GM12878 (cell line): ENCODE measurements around the gene POU2F1. TPM values are rescaled to one million over a fixed set of nuclear protein-coding genes. Genes with fewer than 3 reads are reported as not detected.
A peak's percentile ranks its signal among the peaks of the same experiment; 100 is the strongest.

Experiments
- ATAC-seq: fragments of 200-7000 bp; cut with Tn5 transposase; 3 replicates; pipeline ENCODE4 v1.9.1; 2020; ENCODE audit warnings: mild to moderate bottlenecking, moderate library complexity
- BruUV-seq: library from RNA; stranded (reverse); fragments of 400-500 nt; replicated peaks from 2 replicates; lab custom pipeline; 2021; lab: Mats Ljungman, UMichigan
- CTCF ChIA-PET: fragments of 300-600 bp; sonication (Branson Sonifier 250); formaldehyde crosslinking; extraction: SDS; loops from one replicate; lab custom pipeline; 2021; ENCODE audit warnings: inconsistent platforms; lab: Yijun Ruan, JAX
- POLR2A ChIA-PET: fragments of 350-600 bp; formaldehyde crosslinking; extraction: SDS; loops from one replicate; lab custom pipeline; 2021; ENCODE audit warnings: inconsistent platforms; lab: Charles Lee
- RAD21 ChIA-PET: fragments of 300-600 bp; sonication (Branson Sonifier 250); formaldehyde crosslinking; loops from one replicate; lab custom pipeline; 2023; ENCODE audit warnings: antibody characterized with exemption; ENCODE audit not compliant: unreplicated experiment; lab: Charles Lee
- SMC1A ChIA-PET: fragments of 300-600 bp; sonication (Branson Sonifier 250); formaldehyde crosslinking; loops from one replicate; lab custom pipeline; 2023; ENCODE audit not compliant: unreplicated experiment, uncharacterized antibody; lab: Charles Lee
- DNase-seq: peaks from one replicate; pipeline ENCODE4 v3.0.0-alpha.2; 2011; ENCODE audit warnings: low read depth, low spot score
- FAIRE-seq: peaks from 3 replicates; lab custom pipeline; 2011; peaks lifted over from hg19 to GRCh38; lab: Jason Lieb, UNC
- H2AFZ ChIP-seq: 2 replicates; pipeline ENCODE4 v1.6.0; 2011; ENCODE audit warnings: low read depth, low read length, control low read depth; ENCODE audit not compliant: control insufficient read depth
- H3K27ac ChIP-seq: 2 replicates; pipeline ENCODE4 v1.5.1; 2011; ENCODE audit warnings: control low read depth; ENCODE audit not compliant: control insufficient read depth, insufficient read depth
- H3K27me3 ChIP-seq, 2 experiments: replicated peaks in 1 of 2; 2 replicates each; pipeline versions ENCODE4 v1.6.0 to v1.6.1; 2011; ENCODE audit warnings: low read length in 1 of 2; ENCODE audit not compliant: control insufficient read depth in 2 of 2, insufficient read depth in 2 of 2
- H3K36me3 ChIP-seq, 2 experiments: 2 replicates each; pipeline ENCODE4 v1.5.1; 2011; ENCODE audit warnings: low read length in 1 of 2; ENCODE audit not compliant: control insufficient read depth in 2 of 2, insufficient read depth in 2 of 2
- H3K4me1 ChIP-seq: 2 replicates; pipeline ENCODE4 v1.6.1; 2011; ENCODE audit warnings: mild to moderate bottlenecking, low read length, moderate library complexity, mixed read lengths; ENCODE audit not compliant: control insufficient read depth, insufficient read depth
- H3K4me2 ChIP-seq: 2 replicates; pipeline ENCODE4 v1.6.0; 2011; ENCODE audit warnings: control low read depth; ENCODE audit not compliant: control insufficient read depth, insufficient read depth
- H3K4me3 ChIP-seq: fragments of 200-600 bp; sonication (generic); 2 replicates; pipeline ENCODE4 v1.5.1; 2016
- H3K79me2 ChIP-seq: 2 replicates; pipeline ENCODE4 v1.6.0; 2011; ENCODE audit warnings: low read length; ENCODE audit not compliant: control insufficient read depth, insufficient read depth
- H3K9ac ChIP-seq: 2 replicates; pipeline ENCODE4 v1.8.0; 2011; ENCODE audit warnings: low read length, control low read depth, mixed read lengths; ENCODE audit not compliant: control insufficient read depth, insufficient read depth
- H3K9me3 ChIP-seq: replicated peaks from 3 replicates; pipeline ENCODE4 v1.5.1; 2011; ENCODE audit warnings: mild to moderate bottlenecking, low read length; ENCODE audit not compliant: control insufficient read depth, insufficient read depth
- H4K20me1 ChIP-seq: 2 replicates; pipeline ENCODE4 v1.6.0; 2011; ENCODE audit not compliant: control insufficient read depth, insufficient read depth
- ATF7 ChIP-seq: fragments of 450-650 bp; IDR thresholded peaks from 2 replicates; pipeline ENCODE4 v1.6.1; 2016; ENCODE audit warnings: low read depth, mild to moderate bottlenecking
- CUX1 ChIP-seq: IDR thresholded peaks from 2 replicates; pipeline ENCODE4 v1.6.1; 2012; ENCODE audit warnings: improper control_type of control experiment, low read depth, low read length; ENCODE audit not compliant: insufficient replicate concordance
- MTA2 ChIP-seq: fragments of 450-650 bp; IDR thresholded peaks from 2 replicates; pipeline ENCODE4 v1.6.1; 2016; ENCODE audit warnings: low read depth, mild to moderate bottlenecking, moderate library complexity
- NFYA ChIP-seq: IDR thresholded peaks from 2 replicates; pipeline ENCODE4 v1.6.1; 2011; ENCODE audit warnings: low read depth, mild to moderate bottlenecking, low read length, improper control_type of control experiment, borderline replicate concordance
- PAX5 ChIP-seq: IDR thresholded peaks from 2 replicates; pipeline ENCODE4 v1.6.1; 2011; ENCODE audit warnings: low read depth, low read length, borderline replicate concordance
- PBX3 ChIP-seq: IDR thresholded peaks from 2 replicates; pipeline ENCODE4 v1.6.1; 2011; ENCODE audit warnings: mild to moderate bottlenecking, low read depth, low read length, moderate library complexity; ENCODE audit not compliant: insufficient replicate concordance
- RAD51 ChIP-seq: fragments of 450-650 bp; IDR thresholded peaks from 2 replicates; pipeline ENCODE4 v1.6.1; 2016; ENCODE audit warnings: moderate library complexity, mild to moderate bottlenecking, inconsistent platforms
- RUNX3 ChIP-seq: IDR thresholded peaks from 2 replicates; pipeline ENCODE4 v1.6.1; 2012; ENCODE audit warnings: low read length, inconsistent platforms
- YY1 ChIP-seq: IDR thresholded peaks from 2 replicates; pipeline ENCODE4 v1.6.1; 2011; ENCODE audit warnings: low read depth, mild to moderate bottlenecking, low read length
- ZNF217 ChIP-seq: fragments of 450-650 bp; IDR thresholded peaks from 2 replicates; pipeline ENCODE4 v1.6.1; 2017; ENCODE audit warnings: antibody characterized with exemption, mild to moderate bottlenecking
- WGBS: methylation state at CpG from one replicate; pipeline ENCODE4 v1.1.6; 2016; ENCODE audit warnings: low lambda C conversion rate; ENCODE audit not compliant: insufficient replicate concordance, insufficient coverage; ENCODE audit errors: missing lambda C conversion rate; 5-methylcytosine and 5-hydroxymethylcytosine counted together
- in situ Hi-C: fragments of 300-500 bp; cut with MboI; formaldehyde crosslinking; loops from 9 replicates; pipeline ENCODE4 v1.14.3; 2018; ENCODE audit warnings: mixed read lengths
- intact Hi-C: fragments of 100-400 bp; cut with micrococcal nuclease; formaldehyde crosslinking; loops from one replicate; pipeline ENCODE4 v1.14.2; 2022; ENCODE audit not compliant: unreplicated experiment
- polyA plus RNA-seq, 11 experiments: library from polyadenylated mRNA; depleted of rRNA in 4 of 11; unstranded in 6 of 11; stranded (reverse) in 5 of 11; fragments of >200 nt; fragmentation: Nextera tagmentation in 4 of 11; fragmentation: Illumina TruSeq in 1 of 11; extraction: Ambion mirVana in 4 of 11; extraction: Trizol in 1 of 11; gene quantifications; 1 replicate in 1 of 11; 2 replicates in 10 of 11; pipeline versions ENCODE4 v1.2.1 to v1.2.3, GENCODE V29; 2011 to 2016; ENCODE audit warnings: inconsistent platforms in 2 of 11, missing spikeins in 2 of 11, low read depth in 1 of 11
- total RNA-seq, 4 experiments: library from RNA; depleted of rRNA in 3 of 4; stranded (reverse); fragments of >200 nt in 3 of 4; fragmentation: Illumina TruSeq in 1 of 4; extraction: Trizol in 1 of 4; gene quantifications; 2 replicates each; pipeline versions ENCODE4 v1.2.1 to v1.2.3, GENCODE V29; 2013 to 2021
- TF ChIP-seq, protein P1 (sequence below): fragments of 450-650 bp; IDR thresholded peaks from 2 replicates; pipeline ENCODE4 v1.6.1; 2014; ENCODE audit warnings: mild to moderate bottlenecking

The POU2F1 gene
- total and polyA plus RNA-seq, 10 of the 15 experiments (the other 5 are each of a cell fraction or from before 2014, with no cell fraction given) = 2.5 to 21.7 (median 12.5) TPM

DNA sequence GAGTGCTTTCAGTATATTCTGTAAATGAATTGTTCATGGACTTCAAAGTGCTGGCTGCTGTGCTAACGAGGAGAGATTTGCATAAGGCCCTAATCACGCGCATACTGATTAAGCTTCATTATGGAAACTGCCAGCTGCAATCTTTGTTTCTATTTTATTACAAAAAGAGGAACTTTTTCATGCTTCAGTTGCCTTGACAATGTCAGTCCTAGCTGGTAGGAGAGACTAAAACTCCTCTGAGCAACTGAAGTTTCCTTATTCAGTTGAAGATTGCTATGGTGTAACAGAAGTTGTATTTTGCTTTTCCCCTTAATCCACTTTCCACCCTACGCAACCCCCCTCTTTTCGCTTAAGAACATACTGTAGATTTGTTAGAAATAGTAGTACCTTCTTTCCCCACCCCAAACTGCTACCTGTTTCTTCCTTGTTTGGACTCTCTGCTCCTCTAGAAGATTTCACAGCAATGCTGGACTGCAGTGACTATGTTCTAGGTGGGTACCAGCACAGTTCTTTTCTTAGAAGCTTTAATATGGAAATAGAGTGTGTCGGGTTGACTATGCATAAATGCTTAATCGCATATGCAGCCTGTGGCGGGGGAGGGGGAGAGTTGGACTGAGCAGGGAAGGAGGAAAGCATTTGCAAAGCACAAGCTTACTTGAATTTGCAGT, 108.3 kb downstream of the POU2F1 start (continued):
- TF ChIP-seq CUX1 = no peak

GRCh38 chr1:167330601-167331293, 110.1 kb downstream of the POU2F1 start:
- H3K4me3 ChIP-seq = peak overlapping the region; percentile 51
- peak; percentile 61 for FAIRE-seq
- BruUV-seq = no TSS peak
- POLR2A ChIA-PET = interaction anchor here (3.2 kb wide), 1 partner anchor 110 kb away, joined by 13 read pairs; the partner anchor contains the start of gene POU2F1
- peak overlapping the region; percentile 66 for H3K4me2 ChIP-seq
- WGBS = 0% methylated on average over 1 of the region's 1 CpG
- H3K27me3 ChIP-seq = no peaks in the 10 kb centered on the region
- SMC1A ChIA-PET = interaction anchor here (1.0 to 5.3 kb wide), 11 partner anchors 8 to 209 kb away, joined by 3 to 63 read pairs (median 7); partner anchors contain the start of gene POU2F1
- peaks cover 5% of the 10 kb centered on the region; the same call in 2 of the 3 replicates for H3K9me3 ChIP-seq
- no peak overlapping the region for H2AFZ ChIP-seq
- intact Hi-C loops = no loop called here
- peaks cover 57% of the 10 kb centered on the region for H3K79me2 ChIP-seq
- H3K36me3 ChIP-seq = no peaks in the 10 kb centered on the region; a peak in 1 of 4 replicates
- in situ Hi-C loops = no loop called here
- peak overlapping the region; percentile 82 for H3K27ac ChIP-seq
- peak overlapping the region; percentile 54 for H3K9ac ChIP-seq
- RAD21 ChIA-PET = interaction anchor here (1.1 to 6.5 kb wide), 6 partner anchors 12 to 66 kb away, joined by 4 to 53 read pairs (median 6); no protein-coding TSS in a partner anchor
- no peaks in the 10 kb centered on the region for H4K20me1 ChIP-seq
- peak; percentile 19 for ATAC-seq
- peaks cover 38% of the 10 kb centered on the region for H3K4me1 ChIP-seq
- peak; percentile 21 for DNase-seq
- CTCF ChIA-PET = interaction anchor here (2.9 to 6.4 kb wide), 3 partner anchors 13 to 111 kb away, joined by 12 to 56 read pairs (median 22); partner anchors contain the start of gene POU2F1
- TF ChIP-seq, protein P1, sequence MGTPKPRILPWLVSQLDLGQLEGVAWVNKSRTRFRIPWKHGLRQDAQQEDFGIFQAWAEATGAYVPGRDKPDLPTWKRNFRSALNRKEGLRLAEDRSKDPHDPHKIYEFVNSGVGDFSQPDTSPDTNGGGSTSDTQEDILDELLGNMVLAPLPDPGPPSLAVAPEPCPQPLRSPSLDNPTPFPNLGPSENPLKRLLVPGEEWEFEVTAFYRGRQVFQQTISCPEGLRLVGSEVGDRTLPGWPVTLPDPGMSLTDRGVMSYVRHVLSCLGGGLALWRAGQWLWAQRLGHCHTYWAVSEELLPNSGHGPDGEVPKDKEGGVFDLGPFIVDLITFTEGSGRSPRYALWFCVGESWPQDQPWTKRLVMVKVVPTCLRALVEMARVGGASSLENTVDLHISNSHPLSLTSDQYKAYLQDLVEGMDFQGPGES = no peak
- TF ChIP-seq MTA2 (0 out of 2 replicates have a peak, but pooled peaks have one; percentile 16), RAD51 (no peak), YY1 (no peak), PBX3 (no peak), NFYA (no peak), PAX5 (no peak), RUNX3 (peak; percentile 87), ZNF217 (no peak), ATF7 (peak; percentile 28; the same call in 1 of the 2 replicates)
